ENCODE measurements around the gene MRGPRE.
"Not testable (repeated sequence)": the region's sequence is repeated elsewhere in the genome, so short reads cannot be mapped to it uniquely, and the experiment has no call there.

MRGPRE gene

GRCh38 chr11:3231851-3232744, at the start of gene MRGPRE:
TSS of gene MRGPRE (minus strand) at chr11:3232417. CDS start at chr11:3228799, 3,618 bp downstream.
- Histone ChIP-seq H3K36me3 (no peaks in the 10 kb centered on the region), H3K4me1 (ENCODE audit: control insufficient read depth in 1 of 2, insufficient read depth in 1 of 2, low read depth in 1 of 2, low read length in 1 of 2) (no peaks in the 10 kb centered on the region), H3K27me3 (peaks cover 5% of the 10 kb centered on the region), H3K4me3 (ENCODE audit: low read depth in 1 of 2, low read length in 1 of 2) (no peak within 1 kb of the TSS), H3K27ac (no peak within 1 kb of the TSS), H3K9me3 (no peaks in the 10 kb centered on the region)
- TF ChIP-seq CTCF (IDR thresholded peaks at IDR 0.05): no peak

- H3K27ac ChIP-seq; H3K27me3 ChIP-seq; H3K4me1 ChIP-seq (ENCODE audit: control insufficient read depth in 1 of 2, insufficient read depth in 1 of 2, low read depth in 1 of 2, low read length in 1 of 2); H3K36me3 ChIP-seq; H3K4me3 ChIP-seq (ENCODE audit: low read depth in 1 of 2, low read length in 1 of 2); H3K9me3 ChIP-seq: not testable (repeated sequence)
Observed at GRCh38 chr11:3281146-3281545, 48.9 kb upstream of the MRGPRE start.

- not testable (repeated sequence) for H3K27ac ChIP-seq; H3K27me3 ChIP-seq; H3K36me3 ChIP-seq; H3K4me3 ChIP-seq (ENCODE audit: low read depth in 1 of 2, low read length in 1 of 2); H3K4me1 ChIP-seq (ENCODE audit: control insufficient read depth in 1 of 2, insufficient read depth in 1 of 2, low read depth in 1 of 2, low read length in 1 of 2); H3K9me3 ChIP-seq
Observed at GRCh38 chr11:3280662-3281061, 48.4 kb upstream of the MRGPRE start.

- not testable (repeated sequence) for H3K4me1 ChIP-seq (ENCODE audit: control insufficient read depth in 1 of 2, insufficient read depth in 1 of 2, low read depth in 1 of 2, low read length in 1 of 2); H3K9me3 ChIP-seq
Observed at GRCh38 chr11:3278922-3279321, 46.7 kb upstream of the MRGPRE start.

GRCh38 chr11:3273629-3274028, 41.4 kb upstream of the MRGPRE start:
- H3K27ac ChIP-seq; H3K9me3 ChIP-seq; H3K27me3 ChIP-seq; H3K4me3 ChIP-seq (ENCODE audit: low read depth in 1 of 2, low read length in 1 of 2); H3K4me1 ChIP-seq (ENCODE audit: control insufficient read depth in 1 of 2, insufficient read depth in 1 of 2, low read depth in 1 of 2, low read length in 1 of 2); H3K36me3 ChIP-seq: not testable (repeated sequence)

More at GRCh38 chr11:3278922-3279321, 46.7 kb upstream of the MRGPRE start:
- not testable (repeated sequence) for H3K27me3 ChIP-seq; H3K36me3 ChIP-seq; H3K27ac ChIP-seq; H3K4me3 ChIP-seq (ENCODE audit: low read depth in 1 of 2, low read length in 1 of 2)

GRCh38 chr11:3262548-3262947, 30.3 kb upstream of the MRGPRE start:
- not testable (repeated sequence) for H3K36me3 ChIP-seq; H3K9me3 ChIP-seq; H3K27me3 ChIP-seq; H3K27ac ChIP-seq; H3K4me1 ChIP-seq (ENCODE audit: control insufficient read depth in 1 of 2, insufficient read depth in 1 of 2, low read depth in 1 of 2, low read length in 1 of 2); H3K4me3 ChIP-seq (ENCODE audit: low read depth in 1 of 2, low read length in 1 of 2)

- not testable (repeated sequence) for H3K4me3 ChIP-seq (ENCODE audit: low read depth in 1 of 2, low read length in 1 of 2); H3K27me3 ChIP-seq; H3K36me3 ChIP-seq; H3K27ac ChIP-seq; H3K4me1 ChIP-seq (ENCODE audit: control insufficient read depth in 1 of 2, insufficient read depth in 1 of 2, low read depth in 1 of 2, low read length in 1 of 2); H3K9me3 ChIP-seq
Observed at GRCh38 chr11:3261831-3262230, 29.6 kb upstream of the MRGPRE start.

GRCh38 chr11:3257509-3257908, 25.3 kb upstream of the MRGPRE start:
- not testable (repeated sequence) for H3K27ac ChIP-seq; H3K4me3 ChIP-seq (ENCODE audit: low read depth in 1 of 2, low read length in 1 of 2); H3K36me3 ChIP-seq; H3K27me3 ChIP-seq; H3K9me3 ChIP-seq; H3K4me1 ChIP-seq (ENCODE audit: control insufficient read depth in 1 of 2, insufficient read depth in 1 of 2, low read depth in 1 of 2, low read length in 1 of 2)

- H3K9me3 ChIP-seq; H3K4me3 ChIP-seq (ENCODE audit: low read depth in 1 of 2, low read length in 1 of 2); H3K27me3 ChIP-seq; H3K4me1 ChIP-seq (ENCODE audit: control insufficient read depth in 1 of 2, insufficient read depth in 1 of 2, low read depth in 1 of 2, low read length in 1 of 2); H3K27ac ChIP-seq; H3K36me3 ChIP-seq: not testable (repeated sequence)
Observed at GRCh38 chr11:3255241-3255640, 23.0 kb upstream of the MRGPRE start.

GRCh38 chr11:3254773-3255172, 22.6 kb upstream of the MRGPRE start:
- not testable (repeated sequence) for H3K36me3 ChIP-seq; H3K4me3 ChIP-seq (ENCODE audit: low read depth in 1 of 2, low read length in 1 of 2); H3K4me1 ChIP-seq (ENCODE audit: control insufficient read depth in 1 of 2, insufficient read depth in 1 of 2, low read depth in 1 of 2, low read length in 1 of 2); H3K27me3 ChIP-seq; H3K27ac ChIP-seq; H3K9me3 ChIP-seq
